Measurements from ENCODE around the gene OTUD4.
A peak's percentile ranks its signal among the peaks of the same experiment; 100 is the strongest.
"Not testable (repeated sequence)": the region's sequence is repeated elsewhere in the genome, so short reads cannot be mapped to it uniquely, and the experiment has no call there.

The OTUD4 gene, protein sequence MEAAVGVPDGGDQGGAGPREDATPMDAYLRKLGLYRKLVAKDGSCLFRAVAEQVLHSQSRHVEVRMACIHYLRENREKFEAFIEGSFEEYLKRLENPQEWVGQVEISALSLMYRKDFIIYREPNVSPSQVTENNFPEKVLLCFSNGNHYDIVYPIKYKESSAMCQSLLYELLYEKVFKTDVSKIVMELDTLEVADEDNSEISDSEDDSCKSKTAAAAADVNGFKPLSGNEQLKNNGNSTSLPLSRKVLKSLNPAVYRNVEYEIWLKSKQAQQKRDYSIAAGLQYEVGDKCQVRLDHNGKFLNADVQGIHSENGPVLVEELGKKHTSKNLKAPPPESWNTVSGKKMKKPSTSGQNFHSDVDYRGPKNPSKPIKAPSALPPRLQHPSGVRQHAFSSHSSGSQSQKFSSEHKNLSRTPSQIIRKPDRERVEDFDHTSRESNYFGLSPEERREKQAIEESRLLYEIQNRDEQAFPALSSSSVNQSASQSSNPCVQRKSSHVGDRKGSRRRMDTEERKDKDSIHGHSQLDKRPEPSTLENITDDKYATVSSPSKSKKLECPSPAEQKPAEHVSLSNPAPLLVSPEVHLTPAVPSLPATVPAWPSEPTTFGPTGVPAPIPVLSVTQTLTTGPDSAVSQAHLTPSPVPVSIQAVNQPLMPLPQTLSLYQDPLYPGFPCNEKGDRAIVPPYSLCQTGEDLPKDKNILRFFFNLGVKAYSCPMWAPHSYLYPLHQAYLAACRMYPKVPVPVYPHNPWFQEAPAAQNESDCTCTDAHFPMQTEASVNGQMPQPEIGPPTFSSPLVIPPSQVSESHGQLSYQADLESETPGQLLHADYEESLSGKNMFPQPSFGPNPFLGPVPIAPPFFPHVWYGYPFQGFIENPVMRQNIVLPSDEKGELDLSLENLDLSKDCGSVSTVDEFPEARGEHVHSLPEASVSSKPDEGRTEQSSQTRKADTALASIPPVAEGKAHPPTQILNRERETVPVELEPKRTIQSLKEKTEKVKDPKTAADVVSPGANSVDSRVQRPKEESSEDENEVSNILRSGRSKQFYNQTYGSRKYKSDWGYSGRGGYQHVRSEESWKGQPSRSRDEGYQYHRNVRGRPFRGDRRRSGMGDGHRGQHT

GRCh38 chr4:145180298-145181090 lies at the start of gene OTUD4:
OTUD4 (minus strand) TSS chr4:145180589; CDS start chr4:145179973, 616 bp downstream.
- Histone ChIP-seq H3K27me3 (ENCODE audit: low read depth) (no peaks in the 10 kb centered on the region), H3K36me3 (replicated peaks) (no peaks in the 10 kb centered on the region), H3K4me1 (peaks cover 5% of the 10 kb centered on the region), H3K9me3 (no peaks in the 10 kb centered on the region), H3K4me3 (peak within 1 kb of the TSS; percentile 85)
- in situ Hi-C loops (cut with MboI; ENCODE audit: low sequenced_read_pairs): no loop called here
- DNase-seq (ENCODE audit: low spot score in 2 of 2): peak; percentile 91 to 94

- not testable (repeated sequence) for H3K36me3 ChIP-seq (replicated peaks); H3K27me3 ChIP-seq (ENCODE audit: low read depth); H3K4me3 ChIP-seq; H3K9me3 ChIP-seq; DNase-seq (ENCODE audit: low spot score in 2 of 2); H3K4me1 ChIP-seq
- in situ Hi-C loops (cut with MboI; ENCODE audit: low sequenced_read_pairs): loop anchor here (25.0 kb wide), 1 partner anchor 389 kb away; the partner anchor contains the start of gene MMAA
Observed at GRCh38 chr4:145223228-145223627, 42.8 kb upstream of the OTUD4 start.

DNA sequence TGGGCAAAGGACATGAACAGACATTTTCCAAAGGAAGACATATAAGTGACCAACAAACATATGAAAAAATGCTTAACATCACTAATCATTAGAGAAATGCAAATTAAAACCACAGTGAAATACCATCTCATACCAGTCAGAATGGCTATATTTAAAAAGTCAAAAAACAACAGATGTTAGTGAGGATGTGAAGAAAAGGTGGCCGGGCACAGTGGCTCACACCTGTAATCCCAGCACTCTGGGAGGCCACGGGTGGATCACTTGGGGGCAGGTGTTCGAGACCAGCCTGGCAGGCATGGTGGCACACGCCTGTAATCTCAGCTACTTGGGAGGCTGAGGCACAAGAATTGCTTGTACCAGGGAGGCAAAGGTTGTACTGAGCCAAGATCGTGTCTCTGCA lies 41.1 kb upstream of the OTUD4 start:
- not testable (repeated sequence) for H3K9me3 ChIP-seq; DNase-seq (ENCODE audit: low spot score in 2 of 2); H3K36me3 ChIP-seq (replicated peaks); H3K4me1 ChIP-seq; H3K27me3 ChIP-seq (ENCODE audit: low read depth); H3K4me3 ChIP-seq
- in situ Hi-C loops (cut with MboI; ENCODE audit: low sequenced_read_pairs): loop anchor here (25.0 kb wide), 1 partner anchor 391 kb away; the partner anchor contains the start of gene MMAA

DNA sequence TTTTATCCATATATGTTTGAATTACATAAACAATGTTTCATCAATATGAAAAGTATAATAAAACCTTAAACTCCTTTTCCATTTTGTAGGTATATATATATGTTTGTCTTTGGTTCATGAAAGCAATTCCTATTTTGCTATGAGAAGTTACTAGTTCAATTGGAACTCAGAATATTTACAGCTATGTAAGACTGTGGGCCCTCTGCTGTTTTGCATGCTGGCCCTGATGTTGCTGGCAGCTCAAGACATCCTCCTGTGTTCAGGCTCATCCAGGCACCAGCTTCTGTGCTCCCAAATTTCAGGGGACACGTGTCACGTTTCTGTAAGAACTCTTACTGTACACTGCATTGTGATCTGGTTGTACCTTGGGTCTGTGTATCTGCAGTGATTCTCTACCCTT lies 38.7 kb upstream of the OTUD4 start:
- H3K4me1 ChIP-seq: no peaks in the 10 kb centered on the region
- no peaks in the 10 kb centered on the region for H3K9me3 ChIP-seq
- no peaks in the 10 kb centered on the region for H3K36me3 ChIP-seq (replicated peaks)
- H3K27me3 ChIP-seq (ENCODE audit: low read depth): 0 out of 2 replicates have a peak, but pooled peaks cover 3% of the 10 kb centered on the region
- no peak for DNase-seq (ENCODE audit: low spot score in 2 of 2)
- in situ Hi-C loops (cut with MboI; ENCODE audit: low sequenced_read_pairs): loop anchor here (25.0 kb wide), 1 partner anchor 393 kb away; the partner anchor contains the start of gene MMAA
- H3K4me3 ChIP-seq: no peak overlapping the region

GRCh38 chr4:145218251-145218650 lies 37.9 kb upstream of the OTUD4 start:
- H3K4me3 ChIP-seq: no peak overlapping the region
- H3K27me3 ChIP-seq (ENCODE audit: low read depth): 0 out of 2 replicates have a peak, but pooled peaks cover 3% of the 10 kb centered on the region
- no peaks in the 10 kb centered on the region for H3K9me3 ChIP-seq
- H3K36me3 ChIP-seq (replicated peaks): no peaks in the 10 kb centered on the region
- no peaks in the 10 kb centered on the region for H3K4me1 ChIP-seq
- in situ Hi-C loops (cut with MboI; ENCODE audit: low sequenced_read_pairs): loop anchor here (25.0 kb wide), 1 partner anchor 394 kb away; the partner anchor contains the start of gene MMAA
- no peak for DNase-seq (ENCODE audit: low spot score in 2 of 2)

DNA sequence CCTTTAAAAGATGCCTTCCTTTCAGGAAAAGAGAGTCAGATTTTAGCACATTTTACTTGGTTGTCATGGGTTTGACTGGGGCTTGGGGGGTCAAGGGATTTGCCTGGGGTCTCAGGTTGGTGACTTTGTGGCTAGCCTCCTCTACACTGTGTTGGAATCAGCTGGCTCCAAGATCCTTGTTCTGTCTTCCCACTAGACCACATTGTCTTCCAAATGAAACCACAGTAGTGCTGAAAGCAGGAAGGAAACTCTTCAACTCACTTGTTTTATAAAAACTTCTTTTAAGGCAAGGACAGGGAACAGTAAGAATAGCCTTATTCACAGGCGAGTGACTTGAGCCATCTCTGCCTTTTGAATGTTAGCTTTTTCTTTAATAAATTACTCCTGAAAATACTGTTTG lies 37.0 kb upstream of the OTUD4 start:
- H3K9me3 ChIP-seq: no peaks in the 10 kb centered on the region
- 0 out of 2 replicates have a peak, but pooled peaks cover 3% of the 10 kb centered on the region for H3K27me3 ChIP-seq (ENCODE audit: low read depth)
- no peak for DNase-seq (ENCODE audit: low spot score in 2 of 2)
- in situ Hi-C loops (cut with MboI; ENCODE audit: low sequenced_read_pairs): loop anchor here (25.0 kb wide), 1 partner anchor 395 kb away; the partner anchor contains the start of gene MMAA
- H3K36me3 ChIP-seq (replicated peaks): no peaks in the 10 kb centered on the region
- no peaks in the 10 kb centered on the region for H3K4me1 ChIP-seq
- H3K4me3 ChIP-seq: no peak overlapping the region

GRCh38 chr4:145216535-145216934 lies 36.1 kb upstream of the OTUD4 start:
- Histone ChIP-seq H3K27me3 (ENCODE audit: low read depth) (0 out of 2 replicates have a peak, but pooled peaks cover 3% of the 10 kb centered on the region), H3K4me3 (no peak overlapping the region), H3K9me3 (no peaks in the 10 kb centered on the region), H3K36me3 (replicated peaks) (no peaks in the 10 kb centered on the region), H3K4me1 (no peaks in the 10 kb centered on the region)
- in situ Hi-C loops (cut with MboI; ENCODE audit: low sequenced_read_pairs): loop anchor here (25.0 kb wide), 1 partner anchor 396 kb away; the partner anchor contains the start of gene MMAA
- DNase-seq (ENCODE audit: low spot score in 2 of 2): no peak

GRCh38 chr4:145213245-145213644 lies 32.9 kb upstream of the OTUD4 start:
- in situ Hi-C loops (cut with MboI; ENCODE audit: low sequenced_read_pairs): loop anchor here (25.0 kb wide), 1 partner anchor 399 kb away; the partner anchor contains the start of gene MMAA
- Histone ChIP-seq H3K9me3 (no peaks in the 10 kb centered on the region), H3K4me1 (no peaks in the 10 kb centered on the region), H3K36me3 (replicated peaks) (no peaks in the 10 kb centered on the region), H3K27me3 (ENCODE audit: low read depth) (0 out of 2 replicates have a peak, but pooled peaks cover 3% of the 10 kb centered on the region), H3K4me3 (no peak overlapping the region)
- DNase-seq (ENCODE audit: low spot score in 2 of 2): no peak

DNA sequence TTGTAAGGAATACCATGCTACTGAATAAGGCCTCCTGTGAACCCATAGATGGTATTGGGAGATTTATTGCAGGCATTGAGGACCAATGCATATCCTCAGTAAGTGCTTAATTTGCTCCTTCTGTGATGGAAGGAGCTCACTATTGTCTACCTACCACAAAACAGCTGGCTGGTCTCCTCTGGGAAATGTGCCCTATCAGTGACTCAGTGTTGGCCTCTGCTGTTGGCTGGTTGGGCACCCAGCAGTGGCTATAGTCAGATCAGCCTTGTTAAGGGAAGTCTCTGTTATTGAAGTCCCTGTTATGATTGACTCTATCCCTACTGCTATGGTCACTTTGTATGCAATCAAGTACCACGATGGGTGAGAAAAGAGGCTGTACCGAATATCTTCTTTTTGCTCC lies 27.5 kb upstream of the OTUD4 start:
- no peak overlapping the region for H3K4me3 ChIP-seq
- H3K9me3 ChIP-seq: no peaks in the 10 kb centered on the region
- H3K4me1 ChIP-seq: no peaks in the 10 kb centered on the region
- no peak for DNase-seq (ENCODE audit: low spot score in 2 of 2)
- no peaks in the 10 kb centered on the region for H3K27me3 ChIP-seq (ENCODE audit: low read depth)
- no peaks in the 10 kb centered on the region for H3K36me3 ChIP-seq (replicated peaks)
- in situ Hi-C loops (cut with MboI; ENCODE audit: low sequenced_read_pairs): loop anchor here (25.0 kb wide), 1 partner anchor 404 kb away; the partner anchor contains the start of gene MMAA

GRCh38 chr4:145203410-145203809 lies 23.0 kb upstream of the OTUD4 start:
- Histone ChIP-seq H3K9me3 (no peaks in the 10 kb centered on the region), H3K36me3 (replicated peaks) (no peaks in the 10 kb centered on the region), H3K4me3 (no peak overlapping the region), H3K4me1 (no peaks in the 10 kb centered on the region), H3K27me3 (ENCODE audit: low read depth) (no peaks in the 10 kb centered on the region; the same call in 1 of the 2 replicates)
- DNase-seq (ENCODE audit: low spot score in 2 of 2): no peak
- in situ Hi-C loops (cut with MboI; ENCODE audit: low sequenced_read_pairs): loop anchor here (25.0 kb wide), 1 partner anchor 409 kb away; the partner anchor contains the start of gene MMAA

- H3K9me3 ChIP-seq: no peaks in the 10 kb centered on the region
- H3K4me1 ChIP-seq: no peaks in the 10 kb centered on the region
- no peaks in the 10 kb centered on the region for H3K36me3 ChIP-seq (replicated peaks)
- DNase-seq (ENCODE audit: low spot score in 2 of 2): no peak
- in situ Hi-C loops (cut with MboI; ENCODE audit: low sequenced_read_pairs): loop anchor here (25.0 kb wide), 1 partner anchor 412 kb away; the partner anchor contains the start of gene MMAA
- no peak overlapping the region for H3K4me3 ChIP-seq
- H3K27me3 ChIP-seq (ENCODE audit: low read depth): no peaks in the 10 kb centered on the region; the same call in 1 of the 2 replicates
Observed at GRCh38 chr4:145200366-145200765, 20.0 kb upstream of the OTUD4 start.

DNA sequence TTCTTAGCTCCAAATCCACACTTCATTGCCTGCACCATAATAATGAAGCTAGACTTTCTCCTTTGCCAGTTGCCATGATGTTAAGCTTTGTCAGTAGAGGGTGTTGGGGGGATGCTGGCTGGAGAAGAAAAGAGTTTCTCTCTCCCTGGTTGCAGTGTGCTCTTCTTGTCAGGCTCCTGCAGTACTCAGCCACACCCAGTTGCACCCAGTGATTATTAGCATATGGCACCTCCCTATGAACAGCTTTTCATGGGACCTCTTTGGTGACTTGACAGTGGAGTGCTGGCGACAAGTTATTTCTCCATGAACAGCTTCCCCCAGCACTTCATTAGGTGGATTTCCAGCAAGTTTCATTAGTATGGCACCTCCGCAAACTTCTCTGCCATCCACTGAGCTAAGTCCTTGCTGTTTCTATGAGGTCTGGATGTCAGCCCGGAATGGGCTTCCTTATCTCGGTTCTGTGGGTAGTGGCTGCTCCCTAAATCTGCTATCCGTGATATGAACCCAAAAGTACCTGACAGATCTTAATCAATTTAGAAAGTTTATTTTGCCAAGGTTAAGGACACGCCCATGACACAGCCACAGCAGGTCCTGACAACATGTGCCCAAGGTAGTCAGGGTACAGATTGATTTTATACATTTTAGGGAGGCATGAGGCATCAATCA lies 18.8 kb upstream of the OTUD4 start:
- Histone ChIP-seq H3K27me3 (ENCODE audit: low read depth) (no peaks in the 10 kb centered on the region; the same call in 1 of the 2 replicates), H3K4me1 (no peaks in the 10 kb centered on the region), H3K9me3 (no peaks in the 10 kb centered on the region), H3K4me3 (no peak overlapping the region), H3K36me3 (replicated peaks) (no peaks in the 10 kb centered on the region)
- in situ Hi-C loops (cut with MboI; ENCODE audit: low sequenced_read_pairs): no loop called here
- DNase-seq (ENCODE audit: low spot score in 2 of 2): no peak
